GM18868 (cell line): ENCODE results near the gene RBM20.
A peak's percentile ranks its signal among the peaks of the same experiment; 100 is the strongest.

Source experiments
- ATAC-seq: cut with Tn5 transposase; IDR thresholded peaks from one replicate; pipeline ENCODE4 v1.9.1; 2021; ENCODE audit warnings: mild to moderate bottlenecking, moderate library complexity; ENCODE audit not compliant: unreplicated experiment

RBM20 gene

GRCh38 chr10:110779489-110779888 is 135.4 kb downstream of the RBM20 start:
- ATAC-seq, result no peak

GRCh38 chr10:110780704-110781103 is 136.6 kb downstream of the RBM20 start:
- no peak for ATAC-seq

- ATAC-seq, result no peak
These were observed 137.0 kb downstream of the RBM20 start for GRCh38 chr10:110781139-110781538.

GRCh38 chr10:110782616-110783015 is 138.5 kb downstream of the RBM20 start:
- ATAC-seq, result no peak

GRCh38 chr10:110783509-110784107 is 139.5 kb downstream of the RBM20 start:
- no peak for ATAC-seq

- no peak for ATAC-seq
These were observed 140.1 kb downstream of the RBM20 start for GRCh38 chr10:110784198-110784597.

DNA sequence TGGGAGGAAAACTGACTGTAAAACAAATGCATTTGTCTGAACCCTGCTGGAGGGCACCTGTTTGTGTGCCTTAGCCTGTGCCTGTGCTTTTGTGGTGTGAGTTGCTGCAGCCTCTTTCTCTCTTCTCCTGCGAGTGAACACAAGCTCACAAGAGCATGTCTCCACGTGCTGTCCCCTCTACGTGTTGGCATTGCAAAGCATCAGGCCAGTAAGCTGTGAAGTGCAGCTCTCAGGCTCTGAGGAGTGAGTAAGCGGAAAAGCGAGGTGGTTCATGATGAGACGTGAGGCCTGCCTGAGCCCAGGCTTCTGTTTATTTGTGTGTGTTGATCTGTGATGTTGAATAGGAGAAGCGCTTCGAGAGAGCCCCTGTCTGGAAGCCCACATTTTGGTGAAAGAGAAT is 142.0 kb downstream of the RBM20 start:
- ATAC-seq, result no peak

- no peak for ATAC-seq
These were observed 144.7 kb downstream of the RBM20 start for GRCh38 chr10:110788620-110789385.

DNA sequence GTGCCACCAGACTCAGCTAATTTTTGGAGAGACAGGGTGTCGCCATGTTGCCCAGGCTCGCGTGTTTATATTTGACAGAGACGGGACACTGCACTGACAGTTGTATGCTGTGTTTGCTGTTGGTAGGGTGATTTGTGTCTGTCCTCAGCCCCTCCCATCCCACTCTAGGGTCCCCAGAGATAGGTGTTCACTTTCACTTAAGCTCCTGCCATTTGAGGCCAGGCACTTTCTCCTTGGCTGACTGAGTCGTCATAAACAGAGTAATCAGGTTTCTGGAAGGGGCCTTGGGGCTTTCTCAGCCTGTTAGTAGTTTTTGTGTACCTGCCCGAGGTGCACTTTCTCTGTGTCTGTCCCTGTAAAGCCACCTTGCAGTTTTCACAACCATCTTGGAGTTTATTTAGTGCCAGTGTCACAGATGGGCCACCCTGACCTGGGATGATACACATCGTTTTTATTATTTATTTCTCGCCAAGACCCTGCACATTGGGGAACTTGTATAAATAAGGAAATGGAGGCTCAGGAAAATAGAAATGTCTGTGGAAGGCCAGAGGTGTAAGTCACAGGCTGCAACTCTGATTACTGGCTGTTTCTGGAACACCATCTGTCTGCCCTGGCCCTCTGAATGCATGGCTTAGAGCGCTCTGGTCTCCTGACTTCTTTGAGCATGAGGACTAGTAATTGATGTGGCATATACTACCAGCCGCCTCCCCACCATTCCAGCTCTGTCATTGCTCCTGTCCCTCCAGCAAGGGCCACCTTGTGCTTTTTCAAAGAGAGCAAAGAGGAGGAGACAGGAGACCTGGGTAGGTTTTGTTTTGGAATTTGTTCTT is 145.7 kb downstream of the RBM20 start:
- ATAC-seq, result peak; percentile 72

GRCh38 chr10:110790913-110791506 is 146.9 kb downstream of the RBM20 start:
- ATAC-seq, result no peak

GRCh38 chr10:110791541-110792073 is 147.5 kb downstream of the RBM20 start:
- no peak for ATAC-seq

DNA sequence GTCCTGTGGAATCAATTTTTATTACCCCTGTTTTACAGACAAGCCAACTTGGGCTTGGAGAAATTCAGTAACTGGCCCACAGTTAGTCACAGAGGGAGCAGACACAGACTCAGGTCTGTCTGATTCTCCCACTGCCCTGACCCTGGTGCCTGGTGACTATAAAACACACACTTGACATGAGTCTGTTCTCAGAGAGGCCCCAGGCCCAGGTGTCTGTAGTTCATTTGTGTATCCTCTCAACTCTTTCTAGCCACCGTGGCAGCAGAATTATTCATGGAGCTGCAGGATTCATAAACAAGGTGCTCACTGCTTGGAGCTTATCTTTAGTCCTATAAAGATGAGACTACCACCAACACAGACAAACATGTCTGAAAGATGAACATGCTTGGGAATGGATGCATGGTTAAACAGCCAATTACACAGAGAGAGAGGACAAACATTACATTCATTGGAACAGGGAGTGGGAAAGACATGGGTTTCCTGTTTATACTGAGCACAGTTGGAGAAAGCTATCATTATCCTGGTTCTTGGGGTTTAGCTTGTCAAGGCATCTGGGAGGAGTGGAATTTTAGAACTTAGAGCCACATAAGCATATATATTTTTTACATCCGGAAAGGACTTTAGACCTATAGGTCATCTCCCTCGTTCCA is 148.5 kb downstream of the RBM20 start:
- no peak for ATAC-seq

DNA sequence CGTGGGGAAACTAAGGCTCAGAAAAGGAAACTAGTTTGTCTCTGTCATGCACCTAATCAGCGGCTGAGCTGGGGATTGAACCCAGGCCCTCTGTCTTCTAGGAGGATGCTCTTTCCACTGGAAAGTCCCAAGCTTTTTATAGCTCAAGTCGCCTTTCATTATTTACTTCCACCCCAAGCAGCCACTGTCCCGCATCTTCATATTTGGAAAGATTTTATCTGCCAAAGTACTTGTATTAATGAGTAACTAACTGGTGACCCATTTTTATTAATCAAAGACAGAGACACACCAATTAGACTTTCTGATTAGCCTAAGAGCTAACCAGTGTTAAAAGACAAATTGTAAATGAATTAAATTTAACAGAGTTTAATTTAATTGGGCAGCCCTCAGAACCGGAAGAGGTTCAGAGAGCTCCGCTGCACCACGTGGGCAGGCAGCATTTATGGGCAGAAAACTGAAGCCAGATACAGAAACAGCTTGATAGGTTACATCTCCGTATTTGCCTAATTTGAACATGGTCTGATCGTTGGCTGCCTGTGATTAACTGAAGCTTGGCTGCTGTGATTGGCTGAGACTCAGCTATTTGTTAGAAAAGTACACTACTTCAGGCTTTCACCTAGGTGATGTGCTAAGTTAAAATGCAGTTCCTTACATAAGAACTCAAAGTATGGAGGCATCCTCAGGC is 149.1 kb downstream of the RBM20 start:
- ATAC-seq, result no peak

DNA sequence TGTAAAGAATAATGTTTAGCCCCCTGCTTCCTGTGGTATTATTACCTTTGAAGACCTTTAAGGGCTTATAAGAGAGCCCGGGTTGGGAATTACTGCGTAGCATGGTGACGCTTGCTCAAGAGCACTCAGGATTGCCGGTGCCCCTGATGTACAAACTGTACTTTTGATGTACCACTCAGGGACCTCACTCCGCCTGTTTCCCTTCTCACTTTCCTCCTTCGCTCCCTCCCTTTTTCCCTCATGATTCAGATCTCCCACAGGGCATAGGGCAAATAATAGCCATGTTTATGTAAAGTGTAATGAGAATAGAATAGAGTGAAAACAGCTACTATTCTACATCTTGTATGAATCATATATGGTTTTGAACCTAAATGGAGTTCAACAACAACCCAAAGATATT is 149.8 kb downstream of the RBM20 start:
- ATAC-seq, result no peak

DNA sequence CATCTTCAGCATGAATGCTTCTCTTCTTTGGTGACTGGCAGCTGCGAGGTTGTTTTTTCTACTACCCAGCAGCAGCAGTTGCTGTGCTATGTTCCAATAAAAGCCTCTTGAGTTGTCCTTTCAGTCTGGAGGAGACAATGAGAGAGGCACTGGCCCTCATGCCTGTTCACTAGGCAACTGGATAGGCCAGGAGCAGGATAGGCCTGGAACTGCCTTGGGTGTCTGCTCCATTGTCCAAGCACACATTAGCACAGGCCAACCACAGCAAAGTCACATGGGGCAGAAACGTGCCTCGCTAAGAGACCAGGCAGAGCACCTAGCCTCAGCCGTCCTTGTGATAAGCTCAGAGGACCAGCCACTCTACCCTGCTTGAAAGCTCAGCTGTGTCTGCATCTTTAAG is 150.7 kb downstream of the RBM20 start:
- no peak for ATAC-seq

DNA sequence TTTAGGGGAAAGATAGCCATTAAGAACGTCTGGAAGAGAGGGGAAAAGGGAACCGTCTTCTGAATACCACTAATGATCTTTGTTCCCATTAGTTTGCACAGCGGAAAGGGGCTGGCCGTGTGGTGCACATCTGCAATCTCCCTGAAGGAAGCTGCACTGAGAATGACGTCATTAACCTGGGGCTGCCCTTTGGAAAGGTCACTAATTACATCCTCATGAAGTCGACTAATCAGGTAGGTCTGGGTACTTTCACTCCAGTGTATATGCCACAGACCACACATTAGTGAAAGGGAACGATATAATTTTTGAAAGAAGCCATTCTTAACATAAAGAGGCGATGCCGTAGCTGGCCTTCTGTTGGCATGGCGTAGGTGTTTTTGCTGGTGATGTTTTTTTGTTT is 153.3 kb downstream of the RBM20 start:
- ATAC-seq, result no peak

- no peak for ATAC-seq
These were observed 154.2 kb downstream of the RBM20 start for GRCh38 chr10:110798340-110798739.

DNA sequence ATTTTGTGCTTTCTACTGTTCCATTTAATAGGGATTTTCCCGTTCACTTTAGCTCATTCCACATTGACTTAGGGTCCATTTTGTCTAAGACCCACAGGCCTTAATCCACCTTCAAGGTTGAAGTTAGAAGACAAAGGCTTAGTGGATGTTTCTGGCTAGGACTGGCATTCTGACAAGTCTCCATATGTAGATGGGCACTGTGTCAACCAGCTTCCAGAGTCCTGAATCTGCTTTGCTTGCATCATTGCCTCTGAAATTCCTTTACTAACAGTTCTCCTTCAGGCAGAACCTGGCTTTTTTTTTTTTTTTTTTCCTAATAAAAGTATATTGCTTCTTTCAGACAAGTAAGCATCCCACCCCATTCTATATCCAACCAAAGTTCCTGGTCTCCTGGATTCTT is 158.0 kb downstream of the RBM20 start:
- no peak for ATAC-seq

- ATAC-seq, result peak; percentile 73
These were observed 158.6 kb downstream of the RBM20 start for GRCh38 chr10:110802551-110803238.
